ENCODE data around the gene ANKS4B. TPM values are rescaled to one million over a fixed set of nuclear protein-coding genes. Genes with fewer than 3 reads are reported as not detected.

The ANKS4B gene
- total and polyA plus RNA-seq, 4 donors = 5.7 to 13.6 (median 8.7) TPM

DNA sequence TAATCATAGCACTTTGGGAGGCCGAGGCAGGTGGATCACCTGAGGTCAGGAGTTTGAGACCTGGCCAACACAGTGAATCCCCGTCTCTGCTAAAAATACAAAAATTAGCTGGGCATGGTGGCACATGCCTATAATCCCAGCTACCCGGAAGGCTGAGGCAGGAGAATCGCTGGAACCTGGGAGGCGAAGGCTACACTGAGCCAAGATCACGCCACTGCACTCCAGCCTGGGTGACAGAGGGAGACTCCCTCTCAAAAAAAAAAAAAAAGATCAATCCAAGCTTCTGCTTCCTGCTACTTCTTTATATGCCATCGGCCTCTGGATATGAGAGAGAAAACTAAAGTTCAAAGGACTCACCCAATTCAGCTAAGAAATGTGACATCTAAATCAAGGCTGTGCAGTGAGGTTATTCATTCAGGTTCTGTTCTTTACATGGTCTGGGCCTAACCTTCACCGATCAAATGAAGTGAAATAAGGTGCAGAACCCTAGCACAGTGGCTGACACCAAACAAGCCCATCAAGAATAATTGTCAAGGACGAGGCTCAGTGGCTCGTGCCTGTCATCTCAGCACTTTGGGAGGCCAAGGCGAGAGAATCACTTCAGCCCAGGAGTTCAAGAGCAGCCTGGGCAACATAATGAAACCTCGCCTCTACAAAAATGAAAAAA is 47.7 kb upstream of the ANKS4B start:
- Histone ChIP-seq H3K27me3 (ENCODE audit: control insufficient read depth in 4 of 4, insufficient read depth in 4 of 4, low read length in 3 of 4) (no peaks in the 10 kb centered on the region), H3K27ac (ENCODE audit: low read depth in 1 of 2, low read length in 2 of 2) (no peak overlapping the region), H3K9ac (ENCODE audit: low read depth in 1 of 2, low read length in 2 of 2) (no peak overlapping the region), H3K9me3 (ENCODE audit: control insufficient read depth in 4 of 4, low read length in 3 of 4) (no peaks in the 10 kb centered on the region), H3K4me3 (ENCODE audit: low read depth in 1 of 3, low read length in 3 of 3) (no peak overlapping the region), H3K4me1 (ENCODE audit: control insufficient read depth in 4 of 4, insufficient read depth in 4 of 4, low read length in 3 of 4) (peaks cover 0 to 2% (median 0%) of the 10 kb centered on the region in 4 donors), H3K36me3 (ENCODE audit: control insufficient read depth in 4 of 4, insufficient read depth in 3 of 4, low read depth in 1 of 4, low read length in 3 of 4) (peaks cover 0 to 3% (median under 1%) of the 10 kb centered on the region in 4 donors)
- TF ChIP-seq NR2F2 (IDR thresholded peaks at IDR 0.05) = no peak
- no peak for DNase-seq (ENCODE audit: low spot score)
- WGBS = 86% methylated on average over 12 of the region's 12 CpGs

DNA sequence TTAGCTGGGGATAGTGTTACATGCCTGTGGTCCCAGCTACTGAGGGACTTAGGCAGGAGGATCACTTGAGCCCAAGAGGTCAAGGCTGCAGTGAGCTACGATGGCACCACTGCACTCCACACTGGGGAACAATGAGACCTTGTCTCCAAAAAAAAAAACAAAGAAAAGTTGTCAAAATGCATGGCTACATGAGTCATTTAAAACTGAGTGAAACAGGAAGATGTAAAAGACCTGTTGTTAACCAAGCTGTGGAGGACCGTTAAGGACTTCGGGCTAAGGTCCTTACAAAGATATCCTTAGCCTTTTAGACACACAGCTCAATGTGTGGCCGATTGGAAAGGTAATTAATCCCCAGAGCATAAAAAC is 47.2 kb upstream of the ANKS4B start:
- peaks cover 0 to 2% (median 0%) of the 10 kb centered on the region in 4 donors for H3K4me1 ChIP-seq (ENCODE audit: control insufficient read depth in 4 of 4, insufficient read depth in 4 of 4, low read length in 3 of 4)
- WGBS = 73% methylated on average over 4 of the region's 4 CpGs
- H3K9ac ChIP-seq (ENCODE audit: low read depth in 1 of 2, low read length in 2 of 2) = no peak overlapping the region

DNA sequence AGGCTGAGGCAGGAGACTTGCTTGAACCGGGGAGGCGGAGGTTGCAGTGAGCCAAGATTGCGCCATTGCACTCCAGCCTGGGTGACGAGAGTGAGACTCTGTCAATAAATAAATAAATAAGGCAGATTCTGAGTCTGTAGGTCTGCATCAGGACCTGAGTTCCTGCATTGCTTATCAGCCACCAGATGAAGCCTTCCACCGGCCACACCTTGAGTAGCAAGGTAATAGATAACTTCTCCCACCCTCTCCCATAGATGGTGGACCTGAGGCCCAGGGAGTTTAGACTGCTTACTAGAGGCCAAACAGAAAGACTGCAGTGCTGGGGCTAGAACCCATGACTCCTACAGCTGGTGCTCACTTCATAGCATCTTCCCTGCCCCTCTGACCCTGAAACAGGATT is 44.2 kb upstream of the ANKS4B start:
- Histone ChIP-seq H3K36me3 (ENCODE audit: control insufficient read depth in 4 of 4, insufficient read depth in 3 of 4, low read depth in 1 of 4, low read length in 3 of 4) (no peaks in the 10 kb centered on the region), H3K27ac (ENCODE audit: low read depth in 1 of 2, low read length in 2 of 2) (no peak overlapping the region), H3K27me3 (ENCODE audit: control insufficient read depth in 4 of 4, insufficient read depth in 4 of 4, low read length in 3 of 4) (no peaks in the 10 kb centered on the region), H3K4me3 (ENCODE audit: low read depth in 1 of 3, low read length in 3 of 3) (no peak overlapping the region), H3K9me3 (ENCODE audit: control insufficient read depth in 4 of 4, low read length in 3 of 4) (no peaks in the 10 kb centered on the region), H3K4me1 (ENCODE audit: control insufficient read depth in 4 of 4, insufficient read depth in 4 of 4, low read length in 3 of 4) (peaks cover 0 to 2% (median 0%) of the 10 kb centered on the region in 4 donors), H3K9ac (ENCODE audit: low read depth in 1 of 2, low read length in 2 of 2) (no peak overlapping the region)
- no peak for DNase-seq (ENCODE audit: low spot score)
- WGBS = 58% methylated on average over 5 of the region's 5 CpGs
- TF ChIP-seq HNF4A (conservative IDR thresholded peaks at IDR 0.05) (no peak), GABPA (IDR thresholded peaks at IDR 0.05 in 1 of 2, conservative IDR thresholded peaks at IDR 0.05 in 1 of 2) (no peak), YY1 (IDR thresholded peaks at IDR 0.05) (no peak), HNF4G (IDR thresholded peaks at IDR 0.05) (no peak), MAX (IDR thresholded peaks at IDR 0.05) (no peak), NR2F2 (IDR thresholded peaks at IDR 0.05) (no peak), FOXA1 (IDR thresholded peaks at IDR 0.05) (no peak), JUND (IDR thresholded peaks at IDR 0.05) (no peak), FOXA2 (IDR thresholded peaks at IDR 0.05) (no peak), RAD21 (IDR thresholded peaks at IDR 0.05) (no peak), RXRA (IDR thresholded peaks at IDR 0.05) (no peak), EGR1 (IDR thresholded peaks at IDR 0.05; ENCODE audit: low read depth in 2 of 2) (no peak), TAF1 (conservative IDR thresholded peaks at IDR 0.05) (no peak), SP1 (IDR thresholded peaks at IDR 0.05) (no peak)
- TF ChIP-seq, protein P1, sequence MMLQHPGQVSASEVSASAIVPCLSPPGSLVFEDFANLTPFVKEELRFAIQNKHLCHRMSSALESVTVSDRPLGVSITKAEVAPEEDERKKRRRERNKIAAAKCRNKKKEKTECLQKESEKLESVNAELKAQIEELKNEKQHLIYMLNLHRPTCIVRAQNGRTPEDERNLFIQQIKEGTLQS (IDR thresholded peaks at IDR 0.05) = no peak
- TF ChIP-seq, protein P2, sequence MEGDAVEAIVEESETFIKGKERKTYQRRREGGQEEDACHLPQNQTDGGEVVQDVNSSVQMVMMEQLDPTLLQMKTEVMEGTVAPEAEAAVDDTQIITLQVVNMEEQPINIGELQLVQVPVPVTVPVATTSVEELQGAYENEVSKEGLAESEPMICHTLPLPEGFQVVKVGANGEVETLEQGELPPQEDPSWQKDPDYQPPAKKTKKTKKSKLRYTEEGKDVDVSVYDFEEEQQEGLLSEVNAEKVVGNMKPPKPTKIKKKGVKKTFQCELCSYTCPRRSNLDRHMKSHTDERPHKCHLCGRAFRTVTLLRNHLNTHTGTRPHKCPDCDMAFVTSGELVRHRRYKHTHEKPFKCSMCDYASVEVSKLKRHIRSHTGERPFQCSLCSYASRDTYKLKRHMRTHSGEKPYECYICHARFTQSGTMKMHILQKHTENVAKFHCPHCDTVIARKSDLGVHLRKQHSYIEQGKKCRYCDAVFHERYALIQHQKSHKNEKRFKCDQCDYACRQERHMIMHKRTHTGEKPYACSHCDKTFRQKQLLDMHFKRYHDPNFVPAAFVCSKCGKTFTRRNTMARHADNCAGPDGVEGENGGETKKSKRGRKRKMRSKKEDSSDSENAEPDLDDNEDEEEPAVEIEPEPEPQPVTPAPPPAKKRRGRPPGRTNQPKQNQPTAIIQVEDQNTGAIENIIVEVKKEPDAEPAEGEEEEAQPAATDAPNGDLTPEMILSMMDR (IDR thresholded peaks at IDR 0.05; ENCODE audit: low read depth, low read length, missing input control) = no peak
- TF ChIP-seq, protein P3, sequence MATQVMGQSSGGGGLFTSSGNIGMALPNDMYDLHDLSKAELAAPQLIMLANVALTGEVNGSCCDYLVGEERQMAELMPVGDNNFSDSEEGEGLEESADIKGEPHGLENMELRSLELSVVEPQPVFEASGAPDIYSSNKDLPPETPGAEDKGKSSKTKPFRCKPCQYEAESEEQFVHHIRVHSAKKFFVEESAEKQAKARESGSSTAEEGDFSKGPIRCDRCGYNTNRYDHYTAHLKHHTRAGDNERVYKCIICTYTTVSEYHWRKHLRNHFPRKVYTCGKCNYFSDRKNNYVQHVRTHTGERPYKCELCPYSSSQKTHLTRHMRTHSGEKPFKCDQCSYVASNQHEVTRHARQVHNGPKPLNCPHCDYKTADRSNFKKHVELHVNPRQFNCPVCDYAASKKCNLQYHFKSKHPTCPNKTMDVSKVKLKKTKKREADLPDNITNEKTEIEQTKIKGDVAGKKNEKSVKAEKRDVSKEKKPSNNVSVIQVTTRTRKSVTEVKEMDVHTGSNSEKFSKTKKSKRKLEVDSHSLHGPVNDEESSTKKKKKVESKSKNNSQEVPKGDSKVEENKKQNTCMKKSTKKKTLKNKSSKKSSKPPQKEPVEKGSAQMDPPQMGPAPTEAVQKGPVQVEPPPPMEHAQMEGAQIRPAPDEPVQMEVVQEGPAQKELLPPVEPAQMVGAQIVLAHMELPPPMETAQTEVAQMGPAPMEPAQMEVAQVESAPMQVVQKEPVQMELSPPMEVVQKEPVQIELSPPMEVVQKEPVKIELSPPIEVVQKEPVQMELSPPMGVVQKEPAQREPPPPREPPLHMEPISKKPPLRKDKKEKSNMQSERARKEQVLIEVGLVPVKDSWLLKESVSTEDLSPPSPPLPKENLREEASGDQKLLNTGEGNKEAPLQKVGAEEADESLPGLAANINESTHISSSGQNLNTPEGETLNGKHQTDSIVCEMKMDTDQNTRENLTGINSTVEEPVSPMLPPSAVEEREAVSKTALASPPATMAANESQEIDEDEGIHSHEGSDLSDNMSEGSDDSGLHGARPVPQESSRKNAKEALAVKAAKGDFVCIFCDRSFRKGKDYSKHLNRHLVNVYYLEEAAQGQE (IDR thresholded peaks at IDR 0.05) = no peak

More for the DNA sequence above, 47.2 kb upstream of the ANKS4B start:
- no peaks in the 10 kb centered on the region for H3K27me3 ChIP-seq (ENCODE audit: control insufficient read depth in 4 of 4, insufficient read depth in 4 of 4, low read length in 3 of 4)
- TF ChIP-seq, protein P1 (IDR thresholded peaks at IDR 0.05) = no peak
- TF ChIP-seq HNF4G (IDR thresholded peaks at IDR 0.05) = no peak
- TF ChIP-seq, protein P2 (IDR thresholded peaks at IDR 0.05; ENCODE audit: low read depth, low read length, missing input control) = no peak
- no peak for DNase-seq (ENCODE audit: low spot score)
- H3K4me3 ChIP-seq (ENCODE audit: low read depth in 1 of 3, low read length in 3 of 3) = no peak overlapping the region
- peaks cover 0 to 3% (median under 1%) of the 10 kb centered on the region in 4 donors for H3K36me3 ChIP-seq (ENCODE audit: control insufficient read depth in 4 of 4, insufficient read depth in 3 of 4, low read depth in 1 of 4, low read length in 3 of 4)
- no peaks in the 10 kb centered on the region for H3K9me3 ChIP-seq (ENCODE audit: control insufficient read depth in 4 of 4, low read length in 3 of 4)
- H3K27ac ChIP-seq (ENCODE audit: low read depth in 1 of 2, low read length in 2 of 2) = no peak overlapping the region
